ENCODE data around the gene ZBTB3. TPM values are rescaled to one million over a fixed set of nuclear protein-coding genes. Genes with fewer than 3 reads are reported as not detected.

ZBTB3 gene
- total and polyA plus RNA-seq, 2 of the 13 experiments (the other 11 are each of a cell fraction or from before 2014, with no cell fraction given): 3.4 to 5.2 TPM

DNA sequence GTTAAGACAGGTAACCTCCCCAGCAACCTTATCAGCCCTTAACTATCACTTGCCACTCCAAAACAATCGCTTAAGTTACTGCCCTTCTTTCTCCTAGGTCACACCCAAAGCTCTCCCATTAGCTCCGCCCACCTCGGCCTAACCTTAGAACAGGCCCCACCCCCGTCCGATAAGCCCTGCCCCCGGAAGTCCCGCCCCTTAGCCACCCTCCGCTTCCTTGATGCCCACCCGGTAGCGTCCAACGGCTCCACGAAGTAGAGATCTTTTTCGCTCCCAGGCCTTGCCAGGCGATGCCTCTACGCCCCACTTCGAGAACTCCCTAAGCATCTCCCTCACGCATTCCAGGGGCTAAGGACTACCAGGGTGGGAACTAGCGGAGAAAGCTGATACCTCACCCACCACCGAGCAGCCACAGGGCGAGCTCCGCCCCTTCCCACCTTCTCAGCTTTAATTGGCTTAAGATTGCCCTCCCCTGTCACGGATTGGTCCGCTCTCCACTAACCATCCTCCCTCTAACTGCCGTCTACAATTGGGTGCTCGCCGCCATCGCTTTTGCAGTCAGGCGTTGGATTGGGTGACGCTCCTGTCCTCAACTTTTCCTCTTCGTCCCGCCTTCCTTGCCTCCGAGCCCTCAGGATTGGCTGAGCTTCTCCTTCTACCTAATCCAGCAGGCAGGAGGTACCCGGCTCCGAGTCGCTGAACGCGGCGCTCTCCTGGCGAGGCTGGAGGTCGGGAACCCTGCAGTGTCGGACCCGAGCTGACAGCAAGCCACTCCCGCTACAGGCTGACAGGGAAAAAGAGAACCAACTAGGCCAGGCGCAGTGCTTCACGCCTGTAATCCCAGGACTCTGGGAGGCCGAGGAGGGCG is at the start of gene ZBTB3 (continued):
- TF ChIP-seq, protein P1, sequence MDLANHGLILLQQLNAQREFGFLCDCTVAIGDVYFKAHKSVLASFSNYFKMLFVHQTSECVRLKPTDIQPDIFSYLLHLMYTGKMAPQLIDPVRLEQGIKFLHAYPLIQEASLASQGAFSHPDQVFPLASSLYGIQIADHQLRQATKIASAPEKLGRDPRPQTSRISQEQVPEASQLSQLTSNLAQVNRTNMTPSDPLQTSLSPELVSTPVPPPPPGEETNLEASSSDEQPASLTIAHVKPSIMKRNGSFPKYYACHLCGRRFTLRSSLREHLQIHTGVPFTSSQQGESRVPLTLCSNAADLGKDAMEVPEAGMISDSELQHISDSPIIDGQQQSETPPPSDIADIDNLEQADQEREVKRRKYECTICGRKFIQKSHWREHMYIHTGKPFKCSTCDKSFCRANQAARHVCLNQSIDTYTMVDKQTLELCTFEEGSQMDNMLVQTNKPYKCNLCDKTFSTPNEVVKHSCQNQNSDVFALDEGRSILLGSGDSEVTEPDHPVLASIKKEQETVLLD (CRISPR knock-in tag; IDR thresholded peaks at IDR 0.05; ENCODE audit: low read depth): 0 out of 2 replicates have a peak, but pooled peaks have one; percentile 26
- TF ChIP-seq, protein P2, sequence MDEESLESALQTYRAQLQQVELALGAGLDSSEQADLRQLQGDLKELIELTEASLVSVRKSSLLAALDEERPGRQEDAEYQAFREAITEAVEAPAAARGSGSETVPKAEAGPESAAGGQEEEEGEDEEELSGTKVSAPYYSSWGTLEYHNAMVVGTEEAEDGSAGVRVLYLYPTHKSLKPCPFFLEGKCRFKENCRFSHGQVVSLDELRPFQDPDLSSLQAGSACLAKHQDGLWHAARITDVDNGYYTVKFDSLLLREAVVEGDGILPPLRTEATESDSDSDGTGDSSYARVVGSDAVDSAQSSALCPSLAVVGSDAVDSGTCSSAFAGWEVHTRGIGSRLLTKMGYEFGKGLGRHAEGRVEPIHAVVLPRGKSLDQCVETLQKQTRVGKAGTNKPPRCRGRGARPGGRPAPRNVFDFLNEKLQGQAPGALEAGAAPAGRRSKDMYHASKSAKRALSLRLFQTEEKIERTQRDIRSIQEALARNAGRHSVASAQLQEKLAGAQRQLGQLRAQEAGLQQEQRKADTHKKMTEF (CRISPR knock-in tag; IDR thresholded peaks at IDR 0.05): peak; percentile 13; the same call in 1 of the 2 replicates
- TF ChIP-seq CHD2 (IDR thresholded peaks at IDR 0.05; ENCODE audit: low read depth, low read length): peak; percentile 66; the same call in 1 of the 2 replicates
- peak; percentile 22; the same call in 1 of the 2 replicates for TF ChIP-seq MYC (CRISPR knock-in tag; IDR thresholded peaks at IDR 0.05; ENCODE audit: borderline replicate concordance)
- TF ChIP-seq, protein P3, sequence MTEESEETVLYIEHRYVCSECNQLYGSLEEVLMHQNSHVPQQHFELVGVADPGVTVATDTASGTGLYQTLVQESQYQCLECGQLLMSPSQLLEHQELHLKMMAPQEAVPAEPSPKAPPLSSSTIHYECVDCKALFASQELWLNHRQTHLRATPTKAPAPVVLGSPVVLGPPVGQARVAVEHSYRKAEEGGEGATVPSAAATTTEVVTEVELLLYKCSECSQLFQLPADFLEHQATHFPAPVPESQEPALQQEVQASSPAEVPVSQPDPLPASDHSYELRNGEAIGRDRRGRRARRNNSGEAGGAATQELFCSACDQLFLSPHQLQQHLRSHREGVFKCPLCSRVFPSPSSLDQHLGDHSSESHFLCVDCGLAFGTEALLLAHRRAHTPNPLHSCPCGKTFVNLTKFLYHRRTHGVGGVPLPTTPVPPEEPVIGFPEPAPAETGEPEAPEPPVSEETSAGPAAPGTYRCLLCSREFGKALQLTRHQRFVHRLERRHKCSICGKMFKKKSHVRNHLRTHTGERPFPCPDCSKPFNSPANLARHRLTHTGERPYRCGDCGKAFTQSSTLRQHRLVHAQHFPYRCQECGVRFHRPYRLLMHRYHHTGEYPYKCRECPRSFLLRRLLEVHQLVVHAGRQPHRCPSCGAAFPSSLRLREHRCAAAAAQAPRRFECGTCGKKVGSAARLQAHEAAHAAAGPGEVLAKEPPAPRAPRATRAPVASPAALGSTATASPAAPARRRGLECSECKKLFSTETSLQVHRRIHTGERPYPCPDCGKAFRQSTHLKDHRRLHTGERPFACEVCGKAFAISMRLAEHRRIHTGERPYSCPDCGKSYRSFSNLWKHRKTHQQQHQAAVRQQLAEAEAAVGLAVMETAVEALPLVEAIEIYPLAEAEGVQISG (CRISPR knock-in tag; IDR thresholded peaks at IDR 0.05): peak; percentile 26; the same call in 1 of the 2 replicates
- TF ChIP-seq, protein P4, sequence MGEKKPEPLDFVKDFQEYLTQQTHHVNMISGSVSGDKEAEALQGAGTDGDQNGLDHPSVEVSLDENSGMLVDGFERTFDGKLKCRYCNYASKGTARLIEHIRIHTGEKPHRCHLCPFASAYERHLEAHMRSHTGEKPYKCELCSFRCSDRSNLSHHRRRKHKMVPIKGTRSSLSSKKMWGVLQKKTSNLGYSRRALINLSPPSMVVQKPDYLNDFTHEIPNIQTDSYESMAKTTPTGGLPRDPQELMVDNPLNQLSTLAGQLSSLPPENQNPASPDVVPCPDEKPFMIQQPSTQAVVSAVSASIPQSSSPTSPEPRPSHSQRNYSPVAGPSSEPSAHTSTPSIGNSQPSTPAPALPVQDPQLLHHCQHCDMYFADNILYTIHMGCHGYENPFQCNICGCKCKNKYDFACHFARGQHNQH (CRISPR knock-in tag; IDR thresholded peaks at IDR 0.05): peak; percentile 40; the same call in 1 of the 2 replicates
- peak; percentile 64 for TF ChIP-seq XRCC5 (optimal IDR thresholded peaks at IDR 0.05; ENCODE audit: low read length)
- TF ChIP-seq POLR2G (IDR thresholded peaks at IDR 0.05; ENCODE audit: low read depth, low read length): peak; percentile 92
- 0 out of 2 replicates have a peak, but pooled peaks have one; percentile 16 for TF ChIP-seq FOXA3 (CRISPR knock-in tag; IDR thresholded peaks at IDR 0.05)
- peak; percentile 45; the same call in 1 of the 2 replicates for TF ChIP-seq ZNF292 (CRISPR knock-in tag; IDR thresholded peaks at IDR 0.05; ENCODE audit: borderline replicate concordance, low read depth)
- TF ChIP-seq, protein P5, sequence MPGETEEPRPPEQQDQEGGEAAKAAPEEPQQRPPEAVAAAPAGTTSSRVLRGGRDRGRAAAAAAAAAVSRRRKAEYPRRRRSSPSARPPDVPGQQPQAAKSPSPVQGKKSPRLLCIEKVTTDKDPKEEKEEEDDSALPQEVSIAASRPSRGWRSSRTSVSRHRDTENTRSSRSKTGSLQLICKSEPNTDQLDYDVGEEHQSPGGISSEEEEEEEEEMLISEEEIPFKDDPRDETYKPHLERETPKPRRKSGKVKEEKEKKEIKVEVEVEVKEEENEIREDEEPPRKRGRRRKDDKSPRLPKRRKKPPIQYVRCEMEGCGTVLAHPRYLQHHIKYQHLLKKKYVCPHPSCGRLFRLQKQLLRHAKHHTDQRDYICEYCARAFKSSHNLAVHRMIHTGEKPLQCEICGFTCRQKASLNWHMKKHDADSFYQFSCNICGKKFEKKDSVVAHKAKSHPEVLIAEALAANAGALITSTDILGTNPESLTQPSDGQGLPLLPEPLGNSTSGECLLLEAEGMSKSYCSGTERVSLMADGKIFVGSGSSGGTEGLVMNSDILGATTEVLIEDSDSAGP (CRISPR knock-in tag; IDR thresholded peaks at IDR 0.05; ENCODE audit: borderline replicate concordance): peak; percentile 67; the same call in 1 of the 2 replicates
- no peak for TF ChIP-seq ZHX1 (CRISPR knock-in tag; IDR thresholded peaks at IDR 0.05; ENCODE audit: low read depth)
- no peak for TF ChIP-seq GTF3A (CRISPR knock-in tag; conservative IDR thresholded peaks at IDR 0.05)
- TF ChIP-seq SP5 (CRISPR knock-in tag; IDR thresholded peaks at IDR 0.05; ENCODE audit: borderline replicate concordance, low read depth): peak; percentile 71; the same call in 1 of the 2 replicates
